ENCODE measurements around the gene CEP131.

- TF ChIP-seq SIN3A (IDR thresholded peaks at IDR 0.05; ENCODE audit: borderline replicate concordance, insufficient read depth, low read length) (no peak), TAF1 (IDR thresholded peaks at IDR 0.05; ENCODE audit: borderline replicate concordance, insufficient read depth, low read length) (no peak), POLR2AphosphoS5 (IDR thresholded peaks at IDR 0.05; ENCODE audit: low read depth, low read length) (no peak)
These were observed 82.1 kb downstream of the CEP131 start for GRCh38 chr17:81140695-81141094.

Measured in PFSK-1 (cell line).